HepG2 (cell line): ENCODE data around the gene SYNDIG1. TPM values are rescaled to one million over a fixed set of nuclear protein-coding genes. Genes with fewer than 3 reads are reported as not detected.

ENCODE experiments used
- ATAC-seq: fragments of 200-7000 bp; cut with Tn5 transposase; 3 replicates; pipeline ENCODE4 v1.9.1; 2020; ENCODE audit warnings: mild to moderate bottlenecking, moderate library complexity
- BruUV-seq: library from RNA; stranded (reverse); fragments of 400-500 nt; replicated peaks from 2 replicates; lab custom pipeline; 2021; lab: Mats Ljungman, UMichigan
- CTCF ChIA-PET: fragments of 300-600 bp; formaldehyde crosslinking; extraction: SDS; loops from one replicate; lab custom pipeline; 2021; ENCODE audit warnings: low total read pairs, inconsistent platforms, low intra/inter-chr PET ratio; lab: Yijun Ruan, JAX
- POLR2A ChIA-PET: fragments of 350-600 bp; sonication (Branson Sonifier 250); formaldehyde crosslinking; loops from one replicate; lab custom pipeline; 2020; ENCODE audit warnings: antibody characterized with exemption, inconsistent platforms; lab: Yijun Ruan, JAX
- DNase-seq: peaks from one replicate; pipeline ENCODE4 v3.0.0-alpha.2; 2015; ENCODE audit warnings: low spot score
- FAIRE-seq: peaks from 3 replicates; lab custom pipeline; 2011; peaks lifted over from hg19 to GRCh38; lab: Jason Lieb, UNC
- H2AFZ ChIP-seq: one replicate; pipeline ENCODE4 v1.6.1; 2011; ENCODE audit warnings: low read length, inconsistent platforms
- H3K27ac ChIP-seq: fragments of 300-600 bp; 3 replicates; pipeline ENCODE4 v1.8.0; 2011; ENCODE audit warnings: mixed run types, mild to moderate bottlenecking, mixed read lengths, low read length, inconsistent platforms; ENCODE audit not compliant: insufficient read depth; ENCODE audit errors: extremely low read length
- H3K27me3 ChIP-seq, 2 experiments: fragments of 200-600 bp in 1 of 2; 2 replicates in 1 of 2; 3 replicates in 1 of 2; pipeline versions ENCODE4 v1.6.0 to v1.8.0; 2011; ENCODE audit warnings: low read length in 2 of 2, mild to moderate bottlenecking in 2 of 2, moderate library complexity in 2 of 2, inconsistent platforms in 1 of 2; ENCODE audit not compliant: insufficient read depth in 2 of 2, control insufficient read depth in 1 of 2
- H3K36me3 ChIP-seq, 2 experiments: fragments of 200-600 bp in 1 of 2; replicated peaks in 1 of 2; 2 replicates in 1 of 2; 3 replicates in 1 of 2; pipeline versions ENCODE4 v1.5.1 to v1.8.0; 2011; ENCODE audit warnings: low read length in 2 of 2, inconsistent platforms in 1 of 2; ENCODE audit not compliant: insufficient read depth in 2 of 2, control insufficient read depth in 1 of 2
- H3K4me1 ChIP-seq: 2 replicates; pipeline ENCODE4 v1.5.1; 2012; ENCODE audit warnings: low read length, inconsistent platforms; ENCODE audit not compliant: insufficient read depth
- H3K4me2 ChIP-seq: 2 replicates; pipeline ENCODE4 v1.6.0; 2011; ENCODE audit warnings: low read depth, low read length, inconsistent platforms
- H3K4me3 ChIP-seq, 3 experiments: fragments of 200-600 bp in 1 of 3; sonication (generic), shearing (Covaris generic) in 1 of 3; replicated peaks in 1 of 3; 2 replicates each; pipeline ENCODE4 v1.5.1; 2011 to 2016; ENCODE audit warnings: low read length in 3 of 3, inconsistent platforms in 2 of 3, low read depth in 2 of 3, mild to moderate bottlenecking in 2 of 3, control low read depth in 1 of 3, mixed read lengths in 1 of 3; ENCODE audit not compliant: insufficient read depth in 1 of 3
- H3K79me2 ChIP-seq: one replicate; pipeline ENCODE4 v1.6.1; 2011; ENCODE audit warnings: low read length, inconsistent platforms; ENCODE audit not compliant: insufficient read depth
- H3K9ac ChIP-seq: 2 replicates; pipeline ENCODE4 v1.6.0; 2011; ENCODE audit warnings: mild to moderate bottlenecking, low read depth, low read length, inconsistent platforms; ENCODE audit not compliant: insufficient read depth
- H3K9me3 ChIP-seq: 2 replicates; pipeline ENCODE4 v1.5.1; 2012; ENCODE audit warnings: mild to moderate bottlenecking, low read length
- H4K20me1 ChIP-seq: 2 replicates; pipeline ENCODE4 v1.6.0; 2011; ENCODE audit warnings: inconsistent platforms, mild to moderate bottlenecking, low read length, moderate library complexity; ENCODE audit not compliant: insufficient read depth
- KDM4B ChIP-seq: sonication (generic); formaldehyde crosslinking; IDR thresholded peaks from 2 replicates; pipeline ENCODE4 v1.4.0; 2020; ENCODE audit warnings: missing genetic modification reagents
- NPAS2 ChIP-seq: sonication (generic); formaldehyde crosslinking; IDR thresholded peaks from 2 replicates; pipeline ENCODE4 v1.8.0; 2022; ENCODE audit warnings: mild to moderate bottlenecking, missing genetic modification reagents, borderline replicate concordance
- POLR2AphosphoS5 ChIP-seq: IDR thresholded peaks from 2 replicates; pipeline ENCODE4 v1.6.1; 2012; ENCODE audit warnings: low read depth, low read length
- RARG ChIP-seq: sonication (generic); formaldehyde crosslinking; IDR thresholded peaks from 2 replicates; pipeline ENCODE4 v1.4.0; 2020; ENCODE audit warnings: low read depth, mild to moderate bottlenecking, missing genetic modification reagents
- RNF2 ChIP-seq: fragments of 450-650 bp; conservative IDR thresholded peaks from 2 replicates; pipeline ENCODE4 v1.6.1; 2016; ENCODE audit warnings: low read depth
- ZNF354B ChIP-seq: sonication (generic); formaldehyde crosslinking; IDR thresholded peaks from 2 replicates; pipeline ENCODE4 v1.8.0; 2022; ENCODE audit warnings: mild to moderate bottlenecking, missing genetic modification reagents
- ZNF414 ChIP-seq: sonication (generic); formaldehyde crosslinking; IDR thresholded peaks from 2 replicates; pipeline ENCODE4 v1.5.0; 2020; ENCODE audit warnings: missing genetic modification reagents
- ZNF446 ChIP-seq: sonication (generic); formaldehyde crosslinking; IDR thresholded peaks from 2 replicates; pipeline ENCODE4 v1.5.0; 2020; ENCODE audit warnings: mild to moderate bottlenecking, missing genetic modification reagents
- ZNF563 ChIP-seq: sonication (generic); formaldehyde crosslinking; IDR thresholded peaks from 2 replicates; pipeline ENCODE4 v1.8.0; 2022; ENCODE audit warnings: mild to moderate bottlenecking, moderate library complexity, missing genetic modification reagents
- ZNF598 ChIP-seq: sonication (generic); formaldehyde crosslinking; IDR thresholded peaks from 2 replicates; pipeline ENCODE4 v1.5.1; 2020; ENCODE audit warnings: mild to moderate bottlenecking, missing genetic modification reagents, borderline replicate concordance
- ZNF607 ChIP-seq: sonication (generic); formaldehyde crosslinking; IDR thresholded peaks from 2 replicates; pipeline ENCODE4 v1.5.1; 2020; ENCODE audit warnings: missing genetic modification reagents, mild to moderate bottlenecking, borderline replicate concordance
- ZNF780A ChIP-seq: sonication (generic); formaldehyde crosslinking; IDR thresholded peaks from 2 replicates; pipeline ENCODE4 v1.8.0; 2022; ENCODE audit warnings: mild to moderate bottlenecking, missing genetic modification reagents, moderate library complexity
- ZSCAN20 ChIP-seq: sonication (generic); formaldehyde crosslinking; IDR thresholded peaks from 2 replicates; pipeline ENCODE4 v1.4.0; 2020; ENCODE audit warnings: missing genetic modification reagents, mild to moderate bottlenecking, borderline replicate concordance
- ZSCAN25 ChIP-seq: sonication (generic); formaldehyde crosslinking; IDR thresholded peaks from 2 replicates; pipeline ENCODE4 v1.8.0; 2022; ENCODE audit warnings: mild to moderate bottlenecking, missing genetic modification reagents
- ZSCAN29 ChIP-seq: sonication (generic); formaldehyde crosslinking; conservative IDR thresholded peaks from 2 replicates; pipeline ENCODE4 v1.4.0; 2020; ENCODE audit warnings: mild to moderate bottlenecking, missing genetic modification reagents
- WGBS: methylation state at CpG from one replicate; pipeline ENCODE4 v1.1.6; 2017; ENCODE audit warnings: low lambda C conversion rate; 5-methylcytosine and 5-hydroxymethylcytosine counted together
- in situ Hi-C: cut with HindIII; loops from 2 replicates; pipeline ENCODE4 v1.10.0; 2017; ENCODE audit warnings: low pct_unique_long_range_greater_than_20kb; ENCODE audit not compliant: extremely low pct_ligation_motif_present
- intact Hi-C: fragments of 100-400 bp; cut with micrococcal nuclease; formaldehyde crosslinking; loops from one replicate; pipeline ENCODE4 v1.10.0; 2022; ENCODE audit not compliant: unreplicated experiment
- polyA plus RNA-seq, 8 experiments: library from polyadenylated mRNA; depleted of rRNA in 3 of 8; stranded (reverse) in 7 of 8; unstranded in 1 of 8; fragments of >200 nt; fragmentation: Illumina TruSeq in 4 of 8; extraction: Trizol in 4 of 8; gene quantifications; 2 replicates each; pipeline versions ENCODE4 v1.2.1 to v1.2.3, GENCODE V29; 2011 to 2016; ENCODE audit warnings: low read depth in 4 of 8, missing spikeins in 1 of 8, mixed read lengths in 1 of 8; ENCODE audit not compliant: insufficient read depth in 1 of 8
- total RNA-seq, 5 experiments: library from RNA; depleted of rRNA; stranded (reverse); fragments of >200 nt; fragmentation: Illumina TruSeq; extraction: Trizol; gene quantifications; 2 replicates each; pipeline ENCODE4 v1.2.3, GENCODE V29; 2016; ENCODE audit warnings: low read depth in 1 of 5
- TF ChIP-seq, protein P1 (sequence below): sonication (generic); IDR thresholded peaks from 2 replicates; pipeline ENCODE4 v1.6.1; 2016; ENCODE audit warnings: low read depth, borderline replicate concordance

Gene SYNDIG1
- total and polyA plus RNA-seq, 2 of the 13 experiments (the other 11 are each of a cell fraction or from before 2014, with no cell fraction given): not detected

- peaks cover 0 to 3% of the 10 kb centered on the region in 2 experiments; a peak in 1 of 5 replicates for H3K27me3 ChIP-seq
- no TSS peak for BruUV-seq
- intact Hi-C loops: no loop called here
- in situ Hi-C loops: no loop called here
- no peaks in the 10 kb centered on the region for H3K79me2 ChIP-seq
- no peaks in the 10 kb centered on the region for H4K20me1 ChIP-seq
- DNase-seq: no peak
- ChIA-PET POLR2A (no interaction called here), CTCF (no interaction called here)
- no peak for FAIRE-seq
- no peak overlapping the region for H3K4me3 ChIP-seq
- 4% methylated on average over 4 of the region's 4 CpGs for WGBS
- TF ChIP-seq ZNF354B (CRISPR knock-in tag) (no peak), ZSCAN25 (CRISPR knock-in tag) (no peak), RNF2 (no peak), ZSCAN29 (CRISPR knock-in tag) (no peak), ZSCAN20 (CRISPR knock-in tag) (no peak), ZNF446 (CRISPR knock-in tag) (no peak), ZNF780A (CRISPR knock-in tag) (no peak), RARG (CRISPR knock-in tag) (no peak), ZNF414 (no peak), KDM4B (CRISPR knock-in tag) (no peak), ZNF563 (CRISPR knock-in tag) (no peak), ZNF598 (no peak), ZNF607 (CRISPR knock-in tag) (no peak), NPAS2 (no peak), POLR2AphosphoS5 (no peak)
- TF ChIP-seq, protein P1, sequence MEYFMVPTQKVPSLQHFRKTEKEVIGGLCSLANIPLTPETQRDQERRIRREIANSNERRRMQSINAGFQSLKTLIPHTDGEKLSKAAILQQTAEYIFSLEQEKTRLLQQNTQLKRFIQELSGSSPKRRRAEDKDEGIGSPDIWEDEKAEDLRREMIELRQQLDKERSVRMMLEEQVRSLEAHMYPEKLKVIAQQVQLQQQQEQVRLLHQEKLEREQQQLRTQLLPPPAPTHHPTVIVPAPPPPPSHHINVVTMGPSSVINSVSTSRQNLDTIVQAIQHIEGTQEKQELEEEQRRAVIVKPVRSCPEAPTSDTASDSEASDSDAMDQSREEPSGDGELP: no peak
- no peaks in the 10 kb centered on the region for H3K4me1 ChIP-seq
- H3K9me3 ChIP-seq: no peaks in the 10 kb centered on the region
- H3K36me3 ChIP-seq: no peaks in the 10 kb centered on the region
- no peak overlapping the region for H3K4me2 ChIP-seq
- no peak overlapping the region for H3K27ac ChIP-seq
- no peak overlapping the region for H3K9ac ChIP-seq
- ATAC-seq: no peak
- H2AFZ ChIP-seq: no peak overlapping the region
These were observed 135.7 kb downstream of the SYNDIG1 start for GRCh38 chr20:24604966-24605665.
